ENCODE measurements around the gene CARS2. TPM values are rescaled to one million over a fixed set of nuclear protein-coding genes. Genes with fewer than 3 reads are reported as not detected.

The CARS2 gene
- total RNA-seq, 1 experiment from 2014 or later: 52.9 TPM

DNA sequence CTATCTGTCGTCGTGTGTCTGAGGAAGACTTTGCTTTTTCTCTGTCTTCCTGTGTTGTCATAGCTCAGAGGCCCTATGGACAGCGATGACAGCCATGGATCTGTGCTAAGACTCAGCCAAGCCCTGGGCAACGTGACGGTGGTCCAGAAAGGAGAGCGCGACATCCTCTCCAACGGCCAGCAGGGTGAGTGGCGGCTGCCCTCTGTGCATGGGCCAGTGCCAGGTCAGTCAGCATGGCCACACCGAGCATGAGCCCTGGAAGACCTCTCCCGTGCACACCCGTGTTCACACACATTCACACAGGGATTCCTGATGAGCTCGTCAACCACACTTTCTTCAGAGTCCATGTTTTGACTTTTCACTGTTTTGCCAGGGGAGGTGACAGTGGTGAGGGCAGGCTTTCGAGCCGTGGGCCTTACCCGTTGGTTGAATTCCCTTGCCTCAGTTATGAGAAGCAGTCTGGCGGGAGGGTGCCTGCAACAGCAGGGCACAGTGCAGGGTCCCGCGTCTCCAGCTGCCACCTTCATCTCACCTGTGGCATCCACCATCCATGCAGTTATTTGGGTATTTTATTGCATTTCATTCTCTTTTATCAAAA lies 70.4 kb downstream of the CARS2 start:
- Histone ChIP-seq H3K4me1 (ENCODE audit: control insufficient read depth in 1 of 2, insufficient read depth in 2 of 2, low read length in 2 of 2) (peaks cover 0 to 13% of the 10 kb centered on the region in 2 experiments; a peak in 1 of 4 replicates), H3K79me2 (ENCODE audit: insufficient read depth, low read length) (peaks cover 38% of the 10 kb centered on the region), H3K4me3 (replicated peaks in 1 of 2; ENCODE audit: low read depth in 1 of 2, low read length in 2 of 2) (no peak overlapping the region), H3K9me3 (ENCODE audit: control insufficient read depth in 1 of 2, insufficient read depth in 1 of 2, low read depth in 1 of 2, low read length in 2 of 2) (no peaks in the 10 kb centered on the region), H3K27ac (ENCODE audit: low read depth, low read length) (no peak overlapping the region), H3K9me2 (ENCODE audit: insufficient read depth) (no peaks in the 10 kb centered on the region), H2AFZ (ENCODE audit: low read depth, low read length, poor library complexity, severe bottlenecking) (no peak overlapping the region), H4K20me1 (ENCODE audit: insufficient read depth) (no peaks in the 10 kb centered on the region), H3K9ac (ENCODE audit: low read length) (no peak overlapping the region), H3K36me3 (ENCODE audit: control insufficient read depth in 1 of 2, insufficient read depth in 2 of 2, low read length in 2 of 2) (peaks cover 20 to 26% of the 10 kb centered on the region in 2 experiments; a peak in 3 of 4 replicates), H3K4me2 (ENCODE audit: low read length) (no peak overlapping the region), H3K27me3 (ENCODE audit: insufficient read depth, low read length) (no peaks in the 10 kb centered on the region)
- BruUV-seq (replicated peaks): no TSS peak
- intact Hi-C loops (cut with micrococcal nuclease): no loop called here
- ChIA-PET CTCF (no interaction called here), RAD21 (ENCODE audit: low non-redundant PET in 1 of 2, low total read pairs in 2 of 2, uncharacterized antibody in 2 of 2, unreplicated experiment in 2 of 2) (no interaction called here), POLR2A (no interaction called here)
- ATAC-seq (no peak), DNase-seq (ENCODE audit: low read depth, low spot score) (no peak)
- no peak for TF ChIP-seq FOSL1 (IDR thresholded peaks at IDR 0.05; ENCODE audit: low read depth)
- no peak for TF ChIP-seq ELF1 (IDR thresholded peaks at IDR 0.05; ENCODE audit: borderline replicate concordance, low read depth)
- TF ChIP-seq SP1 (IDR thresholded peaks at IDR 0.05; ENCODE audit: low read depth): no peak
- TF ChIP-seq EGR1 (IDR thresholded peaks at IDR 0.05; ENCODE audit: low read depth): no peak
- TF ChIP-seq ZNF274 (IDR thresholded peaks at IDR 0.05; ENCODE audit: low read depth, low read length): no peak
- TF ChIP-seq, protein P1, sequence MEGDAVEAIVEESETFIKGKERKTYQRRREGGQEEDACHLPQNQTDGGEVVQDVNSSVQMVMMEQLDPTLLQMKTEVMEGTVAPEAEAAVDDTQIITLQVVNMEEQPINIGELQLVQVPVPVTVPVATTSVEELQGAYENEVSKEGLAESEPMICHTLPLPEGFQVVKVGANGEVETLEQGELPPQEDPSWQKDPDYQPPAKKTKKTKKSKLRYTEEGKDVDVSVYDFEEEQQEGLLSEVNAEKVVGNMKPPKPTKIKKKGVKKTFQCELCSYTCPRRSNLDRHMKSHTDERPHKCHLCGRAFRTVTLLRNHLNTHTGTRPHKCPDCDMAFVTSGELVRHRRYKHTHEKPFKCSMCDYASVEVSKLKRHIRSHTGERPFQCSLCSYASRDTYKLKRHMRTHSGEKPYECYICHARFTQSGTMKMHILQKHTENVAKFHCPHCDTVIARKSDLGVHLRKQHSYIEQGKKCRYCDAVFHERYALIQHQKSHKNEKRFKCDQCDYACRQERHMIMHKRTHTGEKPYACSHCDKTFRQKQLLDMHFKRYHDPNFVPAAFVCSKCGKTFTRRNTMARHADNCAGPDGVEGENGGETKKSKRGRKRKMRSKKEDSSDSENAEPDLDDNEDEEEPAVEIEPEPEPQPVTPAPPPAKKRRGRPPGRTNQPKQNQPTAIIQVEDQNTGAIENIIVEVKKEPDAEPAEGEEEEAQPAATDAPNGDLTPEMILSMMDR (IDR thresholded peaks at IDR 0.05 in 2 of 3, conservative IDR thresholded peaks at IDR 0.05 in 1 of 3; ENCODE audit: borderline replicate concordance in 1 of 3, insufficient read depth in 1 of 3, low read depth in 2 of 3, low read length in 2 of 3): no peak
- no peak for TF ChIP-seq CBX3 (IDR thresholded peaks at IDR 0.05; ENCODE audit: low read depth)

DNA sequence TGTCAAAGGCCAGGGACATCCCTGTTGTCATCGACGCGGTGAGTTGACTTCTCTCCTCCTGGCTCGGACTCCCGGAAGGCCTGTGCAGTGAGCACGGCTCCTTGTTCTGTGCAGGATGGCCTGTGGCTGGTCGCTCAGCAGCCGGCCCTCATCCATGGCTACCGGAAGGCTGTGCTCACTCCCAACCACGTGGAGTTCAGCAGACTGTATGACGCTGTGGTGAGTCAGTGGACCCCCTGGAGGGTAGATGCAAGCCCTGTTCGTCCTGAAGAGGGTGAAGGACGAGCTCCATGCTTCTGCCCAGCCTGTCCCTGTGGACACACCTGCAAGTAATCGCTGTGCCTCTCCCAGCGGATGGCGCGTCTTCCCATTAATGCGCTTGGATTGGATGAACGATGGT lies 71.4 kb downstream of the CARS2 start:
- TF ChIP-seq, protein P2, sequence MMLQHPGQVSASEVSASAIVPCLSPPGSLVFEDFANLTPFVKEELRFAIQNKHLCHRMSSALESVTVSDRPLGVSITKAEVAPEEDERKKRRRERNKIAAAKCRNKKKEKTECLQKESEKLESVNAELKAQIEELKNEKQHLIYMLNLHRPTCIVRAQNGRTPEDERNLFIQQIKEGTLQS (IDR thresholded peaks at IDR 0.05): no peak
- TF ChIP-seq FOSL1 (IDR thresholded peaks at IDR 0.05; ENCODE audit: low read depth) (peak; percentile 12; the same call in 1 of the 2 replicates), JUND (IDR thresholded peaks at IDR 0.05) (no peak)
- TF ChIP-seq, protein P3, sequence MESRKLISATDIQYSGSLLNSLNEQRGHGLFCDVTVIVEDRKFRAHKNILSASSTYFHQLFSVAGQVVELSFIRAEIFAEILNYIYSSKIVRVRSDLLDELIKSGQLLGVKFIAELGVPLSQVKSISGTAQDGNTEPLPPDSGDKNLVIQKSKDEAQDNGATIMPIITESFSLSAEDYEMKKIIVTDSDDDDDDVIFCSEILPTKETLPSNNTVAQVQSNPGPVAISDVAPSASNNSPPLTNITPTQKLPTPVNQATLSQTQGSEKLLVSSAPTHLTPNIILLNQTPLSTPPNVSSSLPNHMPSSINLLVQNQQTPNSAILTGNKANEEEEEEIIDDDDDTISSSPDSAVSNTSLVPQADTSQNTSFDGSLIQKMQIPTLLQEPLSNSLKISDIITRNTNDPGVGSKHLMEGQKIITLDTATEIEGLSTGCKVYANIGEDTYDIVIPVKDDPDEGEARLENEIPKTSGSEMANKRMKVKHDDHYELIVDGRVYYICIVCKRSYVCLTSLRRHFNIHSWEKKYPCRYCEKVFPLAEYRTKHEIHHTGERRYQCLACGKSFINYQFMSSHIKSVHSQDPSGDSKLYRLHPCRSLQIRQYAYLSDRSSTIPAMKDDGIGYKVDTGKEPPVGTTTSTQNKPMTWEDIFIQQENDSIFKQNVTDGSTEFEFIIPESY (IDR thresholded peaks at IDR 0.05; ENCODE audit: extremely low read depth, insufficient replicate concordance, low read length): no peak
- TF ChIP-seq, protein P4, sequence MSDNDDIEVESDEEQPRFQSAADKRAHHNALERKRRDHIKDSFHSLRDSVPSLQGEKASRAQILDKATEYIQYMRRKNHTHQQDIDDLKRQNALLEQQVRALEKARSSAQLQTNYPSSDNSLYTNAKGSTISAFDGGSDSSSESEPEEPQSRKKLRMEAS (IDR thresholded peaks at IDR 0.05): peak; percentile 53; the same call in 1 of the 2 replicates
- CTCF ChIA-PET: no interaction called here
- RAD21 ChIA-PET (ENCODE audit: low non-redundant PET in 1 of 2, low total read pairs in 2 of 2, uncharacterized antibody in 2 of 2, unreplicated experiment in 2 of 2): no interaction called here
- H3K4me2 ChIP-seq (ENCODE audit: low read length): no peak overlapping the region
- peaks cover 0 to 13% of the 10 kb centered on the region in 2 experiments; a peak in 1 of 4 replicates for H3K4me1 ChIP-seq (ENCODE audit: control insufficient read depth in 1 of 2, insufficient read depth in 2 of 2, low read length in 2 of 2)
- H3K4me3 ChIP-seq (replicated peaks in 1 of 2; ENCODE audit: low read depth in 1 of 2, low read length in 2 of 2): no peak overlapping the region
- POLR2A ChIA-PET: no interaction called here
- no peak overlapping the region; the same call in 1 of the 2 replicates for H3K27ac ChIP-seq (ENCODE audit: low read depth, low read length)
- no peak overlapping the region for H3K9ac ChIP-seq (ENCODE audit: low read length)
- no peak overlapping the region for H2AFZ ChIP-seq (ENCODE audit: low read depth, low read length, poor library complexity, severe bottlenecking)
- intact Hi-C loops (cut with micrococcal nuclease): no loop called here
- peaks cover 15 to 26% of the 10 kb centered on the region in 2 experiments; a peak in 3 of 4 replicates for H3K36me3 ChIP-seq (ENCODE audit: control insufficient read depth in 1 of 2, insufficient read depth in 2 of 2, low read length in 2 of 2)
- no peaks in the 10 kb centered on the region for H3K9me2 ChIP-seq (ENCODE audit: insufficient read depth)
- 0 out of 2 replicates have a peak, but pooled peaks cover 2% of the 10 kb centered on the region for H4K20me1 ChIP-seq (ENCODE audit: insufficient read depth)
- DNase-seq (ENCODE audit: low read depth, low spot score): peak; percentile 12
- H3K9me3 ChIP-seq (ENCODE audit: control insufficient read depth in 1 of 2, insufficient read depth in 1 of 2, low read depth in 1 of 2, low read length in 2 of 2): no peaks in the 10 kb centered on the region
- peaks cover 48% of the 10 kb centered on the region for H3K79me2 ChIP-seq (ENCODE audit: insufficient read depth, low read length)
- BruUV-seq (replicated peaks): no TSS peak
- no peaks in the 10 kb centered on the region for H3K27me3 ChIP-seq (ENCODE audit: insufficient read depth, low read length)
- peak; percentile 69 for ATAC-seq

Measured in HCT116 (cell line).